Measurements from ENCODE around the gene NT5C2. TPM values are rescaled to one million over a fixed set of nuclear protein-coding genes. Genes with fewer than 3 reads are reported as not detected.
"Not testable (repeated sequence)": the region's sequence is repeated elsewhere in the genome, so short reads cannot be mapped to it uniquely, and the experiment has no call there.

NT5C2 gene
- 87.4 TPM for total RNA-seq

DNA sequence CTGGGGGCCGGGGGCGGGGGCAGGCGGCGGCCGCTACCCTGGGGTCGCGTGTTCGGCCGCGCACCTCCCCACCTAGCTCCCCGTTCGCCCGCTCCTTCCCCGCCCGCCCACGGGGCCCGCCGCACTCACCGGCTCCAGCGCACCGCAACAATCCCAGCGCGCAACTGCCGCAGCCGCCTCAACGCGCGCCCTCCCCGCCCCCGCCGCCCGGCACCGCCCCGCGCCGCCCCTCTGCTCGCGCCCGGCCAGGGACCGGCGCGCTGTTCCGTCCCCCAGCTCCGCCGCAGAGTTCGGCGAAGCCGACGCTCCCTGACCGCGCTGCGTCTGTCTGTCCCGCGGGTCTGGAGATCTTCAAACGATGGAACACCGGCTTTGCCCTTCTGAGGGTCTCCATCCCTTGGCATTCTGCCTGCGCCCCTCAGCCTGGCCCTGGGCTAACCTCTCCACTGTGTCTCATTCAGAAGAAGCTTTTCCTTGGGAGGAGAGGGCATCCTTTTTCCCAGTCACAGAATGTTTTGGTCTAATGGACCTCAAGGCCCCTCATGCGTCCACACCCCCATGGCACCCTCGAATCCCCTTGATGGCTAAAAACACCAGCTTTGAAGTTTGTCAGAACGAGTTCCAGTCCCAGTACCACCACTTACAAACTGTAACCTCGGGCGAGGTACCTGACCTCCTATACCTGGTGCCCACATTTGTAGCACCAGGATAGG is at the start of gene NT5C2:
Gene NT5C2, minus strand, starts transcription at position 166 of the 713 bp plus-strand sequence. CDS start 18,314 bp downstream, outside the sequence.
- ATAC-seq: peak; percentile 93

GRCh38 chr10:103241262-103242011 is 48.4 kb upstream of the NT5C2 start:
- peak; percentile 87 for ATAC-seq

DNA sequence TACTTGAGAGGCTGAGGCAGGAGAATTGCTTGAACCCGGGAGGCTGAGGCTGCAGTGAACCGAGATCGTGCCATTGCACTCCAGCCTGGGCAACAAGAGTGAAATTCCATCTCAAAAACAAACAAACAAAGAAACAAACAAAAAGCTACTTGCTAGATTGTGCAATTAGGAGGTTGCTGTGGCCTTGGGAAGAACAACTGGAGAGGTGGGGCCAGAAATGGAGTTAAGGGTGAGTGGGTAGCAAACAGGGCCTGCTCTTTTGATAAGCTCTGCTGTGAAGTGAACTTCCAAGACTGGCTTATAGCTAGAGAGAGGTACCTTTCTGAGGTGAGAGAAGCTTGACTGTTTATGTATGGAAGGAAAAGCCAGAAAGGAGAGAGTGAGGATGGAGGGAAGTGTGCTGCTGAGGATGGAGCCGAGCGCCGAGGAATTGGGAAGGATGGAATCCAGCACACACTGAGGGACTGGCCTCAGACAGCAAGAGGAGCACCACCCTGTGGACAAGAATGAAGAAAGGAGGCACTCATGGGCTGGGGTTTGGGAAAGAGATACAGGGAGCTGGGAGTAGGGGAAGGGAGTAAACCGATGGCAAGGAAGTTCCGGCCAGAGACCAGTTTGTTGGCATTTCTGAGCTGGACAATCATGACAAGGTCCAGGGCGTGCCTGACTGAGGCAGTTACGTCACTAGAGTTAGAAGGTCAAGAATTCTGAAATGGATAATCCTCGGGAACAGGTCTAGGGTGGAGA is 45.6 kb upstream of the NT5C2 start:
- peak; percentile 51 for ATAC-seq

GRCh38 chr10:103235775-103236174 is 42.7 kb upstream of the NT5C2 start:
- ATAC-seq: no peak

GRCh38 chr10:103232772-103233488 is 39.9 kb upstream of the NT5C2 start:
- peak; percentile 81 for ATAC-seq

- no peak for ATAC-seq
These were observed 39.1 kb upstream of the NT5C2 start for GRCh38 chr10:103232131-103232673.

DNA sequence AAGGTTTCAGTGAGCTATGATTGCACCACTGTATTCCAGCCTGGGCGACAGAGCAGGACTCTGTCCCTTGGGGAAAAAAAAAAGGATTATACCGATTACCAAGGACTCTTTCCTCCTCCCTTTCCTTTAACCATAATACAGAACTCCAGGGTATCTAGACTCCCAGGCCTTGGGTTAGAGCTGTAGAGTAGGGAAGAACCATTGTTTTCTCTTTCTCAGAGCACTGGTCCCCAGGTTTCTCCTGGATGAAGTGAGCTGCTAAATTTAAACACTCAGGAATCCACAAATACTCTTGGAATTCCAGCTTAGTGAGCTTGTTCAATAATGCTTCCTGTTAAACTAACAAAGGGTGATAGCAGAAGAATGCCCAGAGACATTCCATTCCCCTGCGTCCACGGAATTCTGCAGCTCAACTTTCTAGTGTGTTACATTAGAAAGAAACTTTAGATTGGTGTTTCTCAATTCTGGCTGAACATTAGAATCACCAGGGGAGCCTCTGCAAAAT is 38.0 kb upstream of the NT5C2 start:
- no peak for ATAC-seq

- ATAC-seq: peak; percentile 33
These were observed 34.3 kb upstream of the NT5C2 start for GRCh38 chr10:103227416-103227815.

DNA sequence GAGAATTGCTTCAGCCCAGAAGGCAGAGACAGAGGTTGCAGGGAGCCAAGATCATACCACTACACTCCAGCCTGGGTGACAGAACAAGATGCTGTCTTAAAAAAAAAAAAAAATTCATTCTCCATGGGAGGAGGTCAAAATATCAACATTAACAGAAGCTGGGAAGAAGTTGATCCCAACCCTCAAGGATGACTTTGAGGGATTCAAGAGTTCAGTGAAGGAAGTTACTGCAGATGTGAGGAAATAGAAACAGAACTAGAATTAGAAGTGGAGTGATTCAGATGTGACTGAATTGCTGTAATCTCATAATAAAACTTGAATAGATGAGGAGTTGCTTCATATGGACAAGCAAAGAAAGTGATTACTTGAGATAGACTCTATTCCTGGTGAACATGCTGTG is 32.9 kb upstream of the NT5C2 start:
- peak; percentile 47 for ATAC-seq

DNA sequence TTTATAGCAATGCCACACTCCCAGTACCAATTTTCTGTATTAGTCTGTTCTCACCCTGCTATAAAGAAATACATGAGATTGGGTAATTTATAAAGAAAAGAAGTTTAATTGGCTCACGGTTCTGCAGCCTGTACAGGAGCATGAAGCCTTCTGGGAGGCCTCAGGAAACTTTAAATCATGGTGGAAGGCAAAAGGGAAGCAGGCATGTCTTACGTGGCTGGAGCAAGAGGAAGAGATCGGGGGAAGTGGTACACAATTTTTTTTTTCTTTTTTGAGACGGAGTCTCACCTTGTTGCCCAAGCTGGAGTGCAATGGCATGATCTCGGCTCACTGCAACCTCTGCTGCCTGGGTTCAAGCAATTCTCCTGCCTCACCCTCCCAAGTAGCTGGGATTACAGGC is 31.6 kb upstream of the NT5C2 start:
- not testable (repeated sequence) for ATAC-seq

DNA sequence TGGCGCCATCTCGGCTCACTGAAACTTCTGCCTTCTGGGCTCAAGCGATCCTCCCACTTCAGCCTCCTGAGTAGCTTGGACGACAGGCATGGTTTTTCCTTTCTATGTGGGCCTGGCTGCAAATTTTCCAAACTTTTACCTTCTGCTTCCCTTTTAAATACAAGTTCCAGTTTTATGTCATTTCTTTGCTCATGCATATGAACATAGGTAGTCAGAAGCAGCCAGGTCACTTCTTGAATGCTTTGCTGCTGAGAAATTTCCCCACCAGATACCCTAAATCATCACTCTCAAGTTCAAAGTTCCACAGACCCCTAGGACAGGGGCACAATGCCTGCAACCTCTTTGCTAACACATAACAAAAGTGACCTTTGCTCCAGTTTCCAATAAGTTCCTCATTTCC is 31.1 kb upstream of the NT5C2 start:
- no peak for ATAC-seq

DNA sequence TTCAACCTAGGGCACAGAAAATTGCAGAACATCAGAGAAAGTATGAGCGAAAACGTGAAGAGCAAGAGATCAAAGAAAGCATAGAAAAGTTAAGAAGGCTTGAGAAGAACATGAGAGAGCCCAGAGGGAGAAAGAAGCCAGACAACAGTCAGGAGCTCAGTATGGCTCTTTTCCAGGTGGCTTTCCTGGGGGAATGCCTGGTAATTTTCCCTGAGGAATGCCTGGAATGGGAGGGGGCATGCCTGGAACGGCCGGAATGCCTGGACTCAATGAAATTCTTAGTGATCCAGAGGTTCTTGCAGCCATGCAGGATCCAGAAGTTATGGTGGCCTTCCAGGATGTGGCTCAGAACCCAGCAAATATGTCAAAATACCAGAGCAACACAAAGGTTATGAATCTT is 23.3 kb upstream of the NT5C2 start:
- ATAC-seq: not testable (repeated sequence)

DNA sequence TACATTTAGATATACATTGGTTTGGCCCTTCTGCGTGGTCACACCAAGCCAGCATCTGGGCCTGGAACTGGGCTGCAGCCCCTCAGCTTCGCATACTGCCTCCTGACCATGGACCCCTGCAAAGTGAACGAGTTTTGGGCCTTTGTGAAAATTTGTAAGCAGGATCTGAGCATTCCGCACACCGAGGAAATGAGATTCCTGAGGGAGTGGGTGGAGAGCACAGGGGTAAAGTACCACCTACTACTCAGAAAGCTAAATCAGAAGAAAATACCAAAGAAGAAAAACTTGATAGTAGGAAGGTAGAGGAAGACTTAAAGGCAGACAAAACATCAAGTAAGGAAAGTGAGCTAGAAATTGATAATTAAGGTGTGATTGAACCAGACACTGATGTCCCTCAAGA is 22.5 kb upstream of the NT5C2 start:
- no peak for ATAC-seq

GRCh38 chr10:103210262-103210661 is 17.2 kb upstream of the NT5C2 start:
- ATAC-seq: not testable (repeated sequence)

DNA sequence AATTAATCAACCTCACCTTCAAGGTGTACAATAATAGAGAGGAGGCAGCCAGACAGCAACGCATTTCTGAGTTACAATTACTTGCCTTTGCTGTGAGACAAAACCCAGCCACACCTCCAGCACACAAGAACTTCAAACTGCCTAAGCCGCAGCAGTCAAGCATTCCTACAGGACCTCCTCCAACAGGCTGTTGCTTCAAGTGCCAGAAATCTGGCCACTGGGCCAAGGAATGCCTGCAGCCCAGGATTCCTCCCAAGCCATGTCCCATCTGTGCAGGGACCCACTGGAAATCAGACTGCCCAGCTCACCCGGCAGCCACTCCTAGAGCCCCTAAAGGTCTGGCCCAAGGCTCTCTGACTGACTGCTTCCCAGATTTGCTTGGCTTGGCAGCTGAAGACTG is 14.6 kb upstream of the NT5C2 start:
- ATAC-seq: not testable (repeated sequence)

DNA sequence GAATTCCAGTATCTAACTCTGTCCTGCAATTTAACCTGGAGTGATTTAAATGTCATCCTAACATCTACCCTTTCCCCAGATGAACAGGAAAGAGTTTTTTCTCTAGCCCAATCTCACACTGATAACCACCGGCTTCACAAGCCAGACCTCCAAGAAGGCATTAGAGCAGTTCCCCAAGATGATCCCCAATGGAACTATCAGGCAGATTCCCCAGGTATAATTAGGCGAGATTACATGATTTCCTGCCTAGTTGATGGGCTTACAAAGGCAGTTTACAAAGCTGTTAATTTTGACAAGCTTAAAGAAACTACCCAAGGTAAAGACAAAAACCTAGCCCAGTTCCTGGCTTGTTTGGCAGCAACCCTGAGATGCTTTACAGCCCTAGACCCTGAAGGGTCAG is 14.1 kb upstream of the NT5C2 start:
- no peak for ATAC-seq

DNA sequence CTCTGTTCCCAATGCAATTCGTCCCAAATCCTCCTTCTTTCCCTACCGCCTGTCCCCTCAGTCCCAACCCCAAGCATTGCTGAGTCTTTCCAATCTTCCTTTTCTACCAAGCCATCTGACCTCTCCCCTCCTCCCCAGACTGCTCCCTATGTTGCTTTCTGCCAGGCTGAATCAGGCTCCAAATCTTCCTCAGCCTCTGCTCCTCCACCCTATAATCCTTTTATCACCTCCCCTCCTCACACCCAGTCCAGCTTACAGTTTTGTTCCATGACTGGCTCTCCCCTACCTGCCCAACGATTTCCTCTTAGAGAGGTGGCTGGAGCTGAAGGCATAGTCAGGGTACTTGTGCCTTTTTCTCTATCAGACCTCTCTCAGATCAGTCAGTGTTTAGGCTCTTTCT is 13.6 kb upstream of the NT5C2 start:
- not testable (repeated sequence) for ATAC-seq

DNA sequence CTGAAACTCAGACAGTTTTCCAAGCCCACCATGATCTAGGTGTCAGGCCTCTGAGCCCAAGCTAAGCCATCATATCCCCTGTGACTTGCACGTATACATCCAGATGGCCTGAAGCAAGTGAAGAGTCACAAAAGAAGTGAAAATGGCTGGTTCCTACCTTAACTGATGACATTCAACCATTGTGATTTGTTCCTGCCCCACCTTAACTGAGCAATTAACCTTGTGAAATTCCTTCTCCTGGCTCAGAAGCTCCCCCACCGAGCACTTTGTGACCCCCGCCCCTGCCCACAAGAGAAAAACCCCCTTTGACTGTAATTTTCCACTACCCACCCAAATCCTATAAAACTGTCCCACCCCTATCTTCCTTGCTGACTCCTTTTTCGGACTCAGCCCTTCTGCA is 12.3 kb upstream of the NT5C2 start:
- ATAC-seq: not testable (repeated sequence)

GRCh38 chr10:103204353-103205255 is 11.5 kb upstream of the NT5C2 start:
- ATAC-seq: no peak

GRCh38 chr10:103203466-103203865 is 10.4 kb upstream of the NT5C2 start:
- ATAC-seq: peak; percentile 89

DNA sequence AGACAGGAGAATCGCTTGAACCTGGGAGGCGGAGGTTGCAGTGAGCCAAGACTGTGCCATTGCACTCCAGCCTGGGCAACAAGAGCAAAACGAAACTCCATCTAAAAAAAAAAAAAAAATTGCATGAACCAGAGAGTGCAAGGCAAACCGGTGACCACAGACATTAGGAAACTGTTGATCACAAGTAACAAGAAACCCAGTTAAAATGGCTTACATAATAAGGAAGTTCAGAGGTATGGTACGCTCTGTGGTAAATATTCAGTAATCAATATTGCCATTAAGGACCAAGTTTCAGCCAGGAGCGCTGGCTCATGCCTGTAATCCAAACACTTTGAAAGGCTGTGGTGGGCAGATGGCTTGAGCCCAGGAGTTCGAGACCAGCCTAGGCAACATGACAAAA is 9.2 kb upstream of the NT5C2 start:
- no peak for ATAC-seq

All from esophagus mucosa (tissue), 1 donor.